ENCODE results near the gene SENP1. TPM values are rescaled to one million over a fixed set of nuclear protein-coding genes. Genes with fewer than 3 reads are reported as not detected.

Gene SENP1
- total and polyA plus RNA-seq, 2 donors (not counting 3 experiments of a cell fraction or from before 2014, with no cell fraction given), result 9.9 to 20.5 TPM

DNA sequence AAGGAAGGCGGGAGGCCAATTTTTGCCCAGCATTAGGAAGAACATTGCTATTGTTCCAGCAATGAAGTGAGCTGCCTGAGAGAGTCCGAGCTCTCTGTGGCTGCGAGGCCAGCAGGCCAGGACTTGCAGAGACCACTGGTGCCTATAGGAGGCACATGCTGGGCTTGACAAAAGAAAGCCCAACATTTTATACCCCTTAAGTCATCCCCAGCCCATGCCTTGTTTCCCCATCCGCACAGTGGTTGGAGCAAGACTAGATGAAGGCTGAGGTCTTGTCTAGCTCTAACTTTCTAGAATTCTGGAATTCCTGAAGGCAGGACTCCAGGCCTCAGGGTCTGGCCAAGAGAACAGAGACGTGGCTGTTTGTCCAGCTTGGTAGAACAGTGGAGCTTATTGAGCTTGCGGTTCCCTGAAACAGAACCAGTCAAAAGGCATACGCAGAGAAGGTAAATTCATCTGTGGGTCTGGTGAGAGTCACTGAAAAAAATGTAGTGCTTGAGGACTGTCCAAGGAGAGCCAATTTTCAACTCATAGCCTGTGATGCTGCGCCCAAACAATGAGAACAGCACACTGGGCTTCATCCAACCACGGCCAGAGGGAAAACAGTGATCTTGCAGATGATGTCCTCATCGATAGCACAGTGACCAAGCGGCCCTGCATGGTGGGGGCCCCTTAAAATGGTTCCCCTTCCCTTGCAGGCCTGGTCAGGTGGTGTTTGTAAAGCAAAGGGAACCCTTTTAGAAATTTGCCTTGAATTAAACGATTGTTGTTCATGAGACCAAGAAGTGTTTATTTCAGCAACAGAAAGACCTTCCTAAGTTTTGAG, 74.5 kb downstream of the SENP1 start:
- H3K36me3 ChIP-seq (ENCODE audit: control insufficient read depth in 2 of 2, extremely low read depth in 1 of 2, insufficient read depth in 2 of 2, low read length in 2 of 2), result no peaks in the 10 kb centered on the region
- no peaks in the 10 kb centered on the region for H3K9me1 ChIP-seq (replicated peaks; ENCODE audit: control insufficient read depth, extremely low read depth, insufficient read depth, low read length)
- no peak for FAIRE-seq
- no peak overlapping the region for H3K4me3 ChIP-seq (replicated peaks in 1 of 3; ENCODE audit: insufficient read depth in 1 of 3, low read depth in 1 of 3, low read length in 3 of 3)
- no peak overlapping the region for H2AFZ ChIP-seq (ENCODE audit: low read depth, low read length)
- no TSS peak for BruUV-seq (replicated peaks)
- POLR2A ChIA-PET, result no interaction called here
- dilution Hi-C loops (cut with MboI; ENCODE audit: extremely low pct_ligation_motif_present, low sequenced_read_pairs), result no loop called here
- H3K27ac ChIP-seq (ENCODE audit: insufficient read depth, low read depth, low read length), result no peak overlapping the region
- TF ChIP-seq FOS (IDR thresholded peaks at IDR 0.05; ENCODE audit: borderline replicate concordance, insufficient read depth, low read length) (no peak), GATA2 (IDR thresholded peaks at IDR 0.05; ENCODE audit: insufficient read depth, insufficient read length, low read depth, low read length) (no peak), MYC (IDR thresholded peaks at IDR 0.05; ENCODE audit: low read depth, low read length) (no peak), EZH2 (IDR thresholded peaks at IDR 0.05; ENCODE audit: borderline replicate concordance, low read depth, low read length, severe bottlenecking) (no peak), POLR2AphosphoS5 (IDR thresholded peaks at IDR 0.05; ENCODE audit: insufficient read depth, low read depth, low read length) (no peak), POLR2A (IDR thresholded peaks at IDR 0.05; ENCODE audit: low read depth, low read length) (no peak), JUN (IDR thresholded peaks at IDR 0.05; ENCODE audit: borderline replicate concordance, insufficient read depth, insufficient read length, low read depth) (no peak), MAX (IDR thresholded peaks at IDR 0.05; ENCODE audit: insufficient read depth, insufficient read length) (no peak)
- TF ChIP-seq, protein P1, sequence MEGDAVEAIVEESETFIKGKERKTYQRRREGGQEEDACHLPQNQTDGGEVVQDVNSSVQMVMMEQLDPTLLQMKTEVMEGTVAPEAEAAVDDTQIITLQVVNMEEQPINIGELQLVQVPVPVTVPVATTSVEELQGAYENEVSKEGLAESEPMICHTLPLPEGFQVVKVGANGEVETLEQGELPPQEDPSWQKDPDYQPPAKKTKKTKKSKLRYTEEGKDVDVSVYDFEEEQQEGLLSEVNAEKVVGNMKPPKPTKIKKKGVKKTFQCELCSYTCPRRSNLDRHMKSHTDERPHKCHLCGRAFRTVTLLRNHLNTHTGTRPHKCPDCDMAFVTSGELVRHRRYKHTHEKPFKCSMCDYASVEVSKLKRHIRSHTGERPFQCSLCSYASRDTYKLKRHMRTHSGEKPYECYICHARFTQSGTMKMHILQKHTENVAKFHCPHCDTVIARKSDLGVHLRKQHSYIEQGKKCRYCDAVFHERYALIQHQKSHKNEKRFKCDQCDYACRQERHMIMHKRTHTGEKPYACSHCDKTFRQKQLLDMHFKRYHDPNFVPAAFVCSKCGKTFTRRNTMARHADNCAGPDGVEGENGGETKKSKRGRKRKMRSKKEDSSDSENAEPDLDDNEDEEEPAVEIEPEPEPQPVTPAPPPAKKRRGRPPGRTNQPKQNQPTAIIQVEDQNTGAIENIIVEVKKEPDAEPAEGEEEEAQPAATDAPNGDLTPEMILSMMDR (IDR thresholded peaks at IDR 0.05; ENCODE audit: extremely low read depth in 1 of 2, insufficient read depth in 1 of 2, low read depth in 1 of 2, low read length in 2 of 2), result no peak
- no peaks in the 10 kb centered on the region for H3K79me2 ChIP-seq (ENCODE audit: control insufficient read depth, insufficient read depth, low read length)
- no peak overlapping the region for H3K4me2 ChIP-seq (ENCODE audit: insufficient read depth, low read length)
- peaks cover 3 to 5% of the 10 kb centered on the region in 2 experiments for H3K27me3 ChIP-seq (ENCODE audit: control insufficient read depth in 2 of 2, insufficient read depth in 2 of 2, low read length in 2 of 2)
- H3K9ac ChIP-seq (replicated peaks; ENCODE audit: extremely low read depth, insufficient read depth, low read length), result no peak overlapping the region
- intact Hi-C loops (cut with micrococcal nuclease), result no loop called here
- H3K9me3 ChIP-seq (replicated peaks; ENCODE audit: control insufficient read depth, insufficient read depth, low read length), result no peaks in the 10 kb centered on the region
- no peaks in the 10 kb centered on the region for H4K20me1 ChIP-seq (replicated peaks; ENCODE audit: control insufficient read depth, extremely low read depth, insufficient read depth, low read length)
- DNase-seq (ENCODE audit: low read depth, low spot score), result no peak
- CTCF ChIA-PET, result interaction anchor here (0.7 kb wide), 1 partner anchor 18 kb away, joined by 3 read pairs; no protein-coding TSS in a partner anchor
- H3K4me1 ChIP-seq (ENCODE audit: control insufficient read depth, extremely low read depth, insufficient read depth, low read length), result no peaks in the 10 kb centered on the region
